GM18909 (cell line): Measurements from ENCODE around the gene TMEM125.

Source experiments
- ATAC-seq: cut with Tn5 transposase; IDR thresholded peaks from one replicate; pipeline ENCODE4 v1.9.1; 2021; ENCODE audit warnings: mild to moderate bottlenecking; ENCODE audit not compliant: unreplicated experiment, poor library complexity

Gene TMEM125

DNA sequence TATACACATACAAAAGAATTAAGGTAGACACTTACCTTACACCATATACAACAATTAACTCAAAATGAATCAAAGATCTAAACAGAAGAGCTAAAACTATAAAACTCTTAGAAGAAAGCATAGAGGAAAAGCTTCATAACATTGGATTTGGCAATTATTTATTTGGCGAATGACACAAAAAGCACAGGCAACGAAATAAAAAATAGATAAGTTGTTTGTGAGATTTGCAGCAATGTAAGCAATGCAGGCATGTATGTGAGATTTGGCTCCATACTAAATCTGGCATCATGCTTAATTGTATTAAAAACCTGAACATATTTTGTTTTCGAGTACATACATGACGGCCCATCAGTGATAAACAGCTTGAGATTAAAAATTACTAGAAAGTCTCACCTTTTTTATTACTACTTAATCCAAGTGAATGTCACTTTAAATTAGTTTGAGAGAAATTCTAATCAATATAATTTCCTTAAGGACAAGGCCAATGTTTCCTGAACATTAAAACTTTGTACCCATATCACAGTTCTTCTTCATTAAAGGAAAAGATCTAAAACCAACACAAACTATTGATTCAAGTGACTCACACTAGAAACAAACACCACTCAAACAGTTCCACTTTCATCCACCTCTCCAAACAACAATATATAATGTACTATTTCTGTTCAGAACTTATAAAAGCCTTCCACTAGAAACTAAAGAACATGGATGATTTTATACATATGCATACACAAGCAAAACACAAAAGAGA lies 23.1 kb upstream of the TMEM125 start:
- ATAC-seq = no peak

DNA sequence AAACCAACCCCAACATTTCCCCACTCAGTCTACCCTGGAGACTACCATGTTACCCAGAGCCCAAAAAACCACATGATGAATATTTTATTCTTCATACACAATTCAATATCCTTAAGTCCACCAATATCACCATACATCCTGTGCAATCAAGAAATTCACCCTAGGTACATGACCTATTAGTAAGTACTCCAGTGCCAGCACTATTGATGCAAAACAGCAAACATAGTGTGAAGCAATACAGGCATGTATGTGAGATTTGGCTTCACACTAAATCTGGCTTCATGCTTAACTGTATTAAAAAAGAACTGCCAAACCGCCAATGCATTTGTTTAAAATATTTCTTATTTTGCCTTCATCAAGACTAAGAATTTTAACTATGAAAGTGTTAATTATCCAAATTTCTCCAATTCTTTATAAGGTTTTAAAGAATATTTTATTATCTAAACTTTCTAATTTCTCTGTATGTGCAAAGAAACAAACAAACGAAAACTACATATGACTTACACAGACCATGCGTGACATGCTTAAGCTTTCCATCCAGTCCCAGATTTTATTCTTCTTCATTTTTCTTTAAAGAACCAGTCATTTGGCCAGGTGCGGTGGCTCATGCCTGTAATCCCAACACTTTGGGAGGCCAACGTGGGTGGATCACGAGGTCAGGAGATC lies 22.4 kb upstream of the TMEM125 start:
- no peak for ATAC-seq

DNA sequence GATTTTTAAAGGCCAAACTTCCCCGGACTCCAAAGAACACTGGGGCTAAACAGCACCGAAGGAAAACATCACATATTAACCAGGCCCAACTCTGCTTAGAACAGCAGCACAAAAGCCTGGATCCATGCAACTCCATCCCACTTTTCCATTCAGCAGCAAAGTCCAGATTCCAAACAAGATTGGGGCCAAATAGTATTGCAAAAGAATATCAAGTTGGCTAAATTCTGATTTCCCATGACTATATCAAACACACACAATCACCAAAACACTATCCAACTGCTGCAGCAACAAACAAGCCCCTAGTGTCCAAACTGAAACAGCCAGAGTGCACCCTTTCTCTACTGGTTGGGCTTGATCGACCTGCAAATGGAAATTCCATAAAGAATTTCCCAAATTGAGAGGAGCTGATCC lies 19.4 kb upstream of the TMEM125 start:
- no peak for ATAC-seq

DNA sequence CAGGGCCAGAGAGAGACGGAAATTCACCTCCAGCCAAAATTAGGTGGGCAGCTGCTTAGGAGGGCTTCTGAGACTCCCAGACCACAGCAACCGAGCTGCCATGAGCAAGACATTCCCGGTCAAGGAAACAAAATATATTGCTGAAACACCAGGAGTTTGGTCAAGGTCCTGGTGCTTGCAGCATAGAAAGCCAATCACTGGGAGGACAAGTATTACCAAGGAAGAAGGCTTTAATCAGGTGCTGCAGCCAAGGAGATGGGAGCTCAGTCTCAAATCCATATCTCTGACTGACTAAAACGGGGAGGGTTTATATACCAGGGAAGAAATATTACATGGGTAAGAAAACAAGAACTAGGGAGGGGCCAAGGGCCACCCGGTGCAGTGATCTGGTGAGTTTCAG lies 18.8 kb upstream of the TMEM125 start:
- ATAC-seq = no peak

DNA sequence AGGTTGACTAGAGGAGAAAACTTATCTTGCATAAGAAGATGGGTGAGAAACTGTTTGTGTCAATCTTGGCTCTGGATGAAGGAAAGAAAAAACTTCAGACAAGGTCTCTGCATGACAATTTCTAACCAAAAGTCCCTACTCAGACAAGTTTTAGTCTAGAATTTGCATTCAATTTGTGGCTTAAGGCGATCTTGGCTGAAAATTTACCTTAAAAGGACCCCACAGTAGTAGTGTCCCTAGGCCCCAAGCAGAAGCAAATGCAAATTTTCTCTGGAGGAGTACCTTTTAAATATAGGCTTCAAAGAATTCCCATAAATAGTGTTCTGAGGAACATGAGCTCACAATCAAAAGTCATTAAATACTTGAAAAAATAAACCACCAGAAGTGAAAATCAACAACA lies 17.6 kb upstream of the TMEM125 start:
- no peak for ATAC-seq

DNA sequence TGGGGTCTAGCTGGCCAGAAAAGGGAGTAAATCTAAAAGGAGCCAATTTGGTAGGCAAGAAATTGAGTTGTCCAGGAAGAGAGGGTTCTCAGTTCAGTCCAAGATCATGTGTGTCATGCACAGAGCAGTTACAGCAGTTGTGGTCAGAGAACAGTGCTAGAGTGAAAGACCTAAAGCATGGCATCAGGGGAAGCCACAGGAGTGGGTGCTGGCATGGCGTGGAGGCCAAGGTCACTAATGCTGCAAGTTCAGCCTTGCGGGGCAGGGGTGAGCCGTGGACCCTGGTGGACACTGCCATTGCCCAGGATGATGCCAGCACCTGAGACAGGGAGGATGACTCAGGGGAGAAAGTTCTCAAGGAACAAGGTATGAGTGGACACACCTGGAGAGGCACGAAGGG lies 16.6 kb upstream of the TMEM125 start:
- ATAC-seq = no peak

DNA sequence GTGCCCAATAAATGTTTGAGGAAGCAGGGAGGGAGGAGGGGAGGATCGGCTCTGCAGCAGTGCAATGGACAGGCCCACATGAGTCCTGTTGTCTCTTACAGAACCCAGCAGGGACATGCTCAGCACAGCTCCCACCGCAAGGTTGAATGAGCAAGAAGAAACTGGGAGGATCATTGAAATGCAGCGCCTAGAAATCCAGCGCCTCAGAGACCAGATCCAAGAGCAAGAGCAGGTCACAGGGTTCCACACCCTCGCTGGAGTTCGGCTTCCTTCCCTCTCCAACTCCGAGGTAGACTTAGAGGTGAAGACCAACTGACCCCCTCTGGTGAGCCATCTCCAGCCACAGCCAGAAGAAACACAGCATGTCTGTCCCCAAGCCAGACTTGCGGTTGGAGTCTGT lies 15.9 kb upstream of the TMEM125 start:
- ATAC-seq = no peak

DNA sequence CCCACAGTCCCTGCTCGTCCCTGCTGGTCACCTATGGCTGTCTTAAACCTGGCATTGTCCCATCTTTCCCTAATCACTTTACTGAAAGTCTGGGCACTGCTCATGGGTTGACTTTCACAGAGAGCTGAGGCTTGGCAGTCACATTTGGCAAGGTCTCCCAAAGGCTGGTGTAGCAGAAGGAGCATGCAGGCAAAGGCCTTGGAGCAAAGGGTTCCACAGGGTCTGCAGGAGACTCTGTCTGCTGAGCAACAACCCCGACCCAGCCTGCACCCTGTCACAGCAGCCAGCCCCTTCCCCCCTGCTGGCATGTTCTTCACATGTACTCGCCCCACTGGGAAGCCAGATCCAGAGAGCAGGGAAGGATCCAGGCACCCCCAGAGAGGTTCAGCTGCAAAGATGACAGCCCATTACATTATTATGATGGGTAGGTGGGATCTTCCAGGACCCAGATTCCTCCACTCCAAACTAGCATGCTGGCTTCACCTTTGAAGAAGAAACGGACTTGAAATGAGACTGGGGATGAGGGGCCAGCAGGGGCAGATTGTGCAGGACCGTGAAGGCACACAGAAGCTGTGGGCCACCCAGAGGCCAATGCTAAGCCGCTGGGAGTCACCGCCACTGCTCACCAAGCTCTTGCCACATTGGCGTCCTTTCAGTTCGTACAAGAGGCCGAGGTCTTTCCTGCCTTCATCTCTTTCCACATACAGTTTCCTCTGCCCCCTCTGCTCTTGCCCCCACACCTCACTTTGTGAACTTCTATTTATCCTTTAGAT lies 14.2 kb upstream of the TMEM125 start:
- ATAC-seq = no peak

DNA sequence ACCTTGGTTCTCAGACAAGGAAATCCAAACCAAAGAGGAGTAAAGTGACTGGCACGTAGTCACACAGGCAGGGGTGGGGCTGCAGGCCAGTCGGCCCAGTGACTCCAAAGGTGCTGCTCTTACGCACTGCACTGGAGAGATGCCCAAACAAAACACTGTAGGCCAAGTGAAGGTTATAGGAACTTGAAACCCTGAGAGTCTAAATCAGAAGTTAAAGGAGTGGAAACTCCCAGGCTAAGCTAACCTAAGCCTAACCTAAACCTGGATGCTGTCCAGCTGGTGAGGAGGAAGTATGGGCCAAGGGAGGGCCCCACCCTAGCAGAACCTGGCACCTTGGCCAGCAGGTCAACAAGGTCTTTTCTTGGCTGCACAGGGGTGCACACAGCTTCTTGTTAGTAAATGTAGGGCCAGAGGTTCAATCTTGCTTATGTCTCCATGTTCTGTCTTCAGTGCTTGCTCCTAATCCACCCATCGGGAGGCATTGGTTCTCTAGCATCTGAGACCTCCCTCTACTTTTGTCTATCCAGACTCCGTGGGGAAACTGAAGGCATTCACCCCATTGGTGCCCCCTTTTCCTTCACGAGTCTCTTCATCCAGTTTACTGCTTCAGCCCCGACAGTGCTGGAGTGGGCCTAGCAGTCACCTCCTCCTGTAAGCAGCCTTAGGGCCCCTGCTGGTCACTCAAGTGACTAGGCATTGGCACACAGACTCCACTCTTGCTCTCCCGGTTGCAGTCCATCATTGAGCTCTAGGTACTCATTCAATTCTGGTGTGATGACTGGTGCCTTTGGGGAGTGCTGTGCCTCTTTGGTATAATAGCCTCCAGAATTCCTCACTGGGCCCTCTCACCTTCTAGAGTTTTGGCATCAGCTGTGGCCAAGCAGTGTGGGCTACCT lies 12.9 kb upstream of the TMEM125 start:
- no peak for ATAC-seq

DNA sequence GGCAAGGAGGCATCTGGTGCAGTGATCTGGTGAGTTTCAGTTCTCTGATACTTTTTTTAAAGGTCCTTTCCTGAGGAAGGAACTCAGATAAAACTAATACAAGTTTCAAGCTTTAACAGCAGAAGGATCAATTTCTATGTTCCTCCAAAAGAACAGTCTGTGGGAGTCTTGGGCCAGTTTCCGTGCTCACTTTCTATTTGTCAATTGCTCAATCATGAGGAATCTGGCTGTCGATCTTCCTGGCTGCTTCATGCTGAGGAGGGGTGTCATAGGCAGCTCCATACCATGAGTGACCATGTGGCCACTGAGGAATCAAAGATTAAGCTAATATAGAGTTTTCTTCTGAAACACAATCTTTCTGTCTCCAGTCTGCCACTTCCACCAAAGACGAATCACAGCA lies 11.4 kb upstream of the TMEM125 start:
- ATAC-seq = no peak

DNA sequence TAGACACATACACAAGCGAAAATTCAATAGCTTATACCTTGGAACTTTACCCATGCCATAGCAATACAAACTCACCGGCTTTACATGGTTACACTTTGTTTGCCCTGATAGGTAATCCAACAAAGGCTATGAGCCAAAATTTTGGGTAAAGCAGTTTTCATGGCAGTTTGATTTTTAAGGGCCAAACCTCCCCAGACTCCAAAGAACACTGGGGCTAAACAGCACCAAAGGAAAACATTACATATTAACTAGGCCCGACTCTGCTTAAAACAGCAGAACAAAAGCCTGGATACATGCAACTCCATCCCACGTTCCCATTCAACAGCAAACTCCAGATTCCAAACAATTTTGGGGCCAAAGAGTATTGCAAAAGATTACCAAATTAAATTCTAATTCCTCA lies 4.4 kb upstream of the TMEM125 start:
- ATAC-seq = no peak

DNA sequence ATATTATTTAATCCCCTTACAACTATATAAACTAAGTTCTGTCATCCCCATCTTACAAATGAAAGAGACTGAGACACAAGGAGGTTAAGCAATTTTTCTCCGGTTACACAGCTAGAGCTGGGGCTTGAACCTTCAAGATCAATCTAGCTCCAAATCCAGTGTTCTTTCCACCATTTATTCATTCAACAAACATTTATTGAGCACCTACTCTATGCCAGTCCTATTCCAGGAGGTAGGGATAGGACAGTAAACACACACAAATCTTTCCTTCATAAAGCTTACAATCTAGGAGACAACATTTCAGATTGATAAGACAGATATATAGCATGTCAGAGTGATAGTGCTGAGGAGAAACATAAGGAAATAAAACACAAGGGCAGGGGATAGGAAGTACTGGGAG lies 2.9 kb upstream of the TMEM125 start:
- no peak for ATAC-seq

DNA sequence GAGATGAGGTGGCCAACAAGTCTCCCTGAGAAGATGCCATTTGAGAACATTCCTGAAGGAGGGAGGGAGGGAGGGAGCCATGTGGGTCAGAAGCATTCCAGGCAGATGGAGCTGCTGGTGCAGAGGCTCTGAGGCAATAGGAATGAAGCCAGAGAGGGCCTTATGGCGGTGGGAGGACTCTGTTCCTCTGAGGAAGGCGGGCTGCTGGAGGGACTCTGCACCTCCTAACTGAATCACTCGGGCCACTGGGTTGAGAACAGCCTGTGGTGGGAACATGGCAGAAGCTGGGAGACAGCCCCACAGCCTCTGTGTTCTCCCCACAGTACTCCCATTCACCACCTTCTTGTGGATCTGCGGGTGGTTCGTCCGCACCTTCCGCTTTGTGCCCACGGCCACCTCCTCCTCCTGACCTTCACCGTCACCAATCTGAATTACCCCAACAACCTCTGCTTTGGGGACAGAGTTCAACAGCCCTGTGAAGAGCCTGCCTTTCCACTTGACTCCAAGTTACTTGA lies 2.4 kb upstream of the TMEM125 start:
- no peak for ATAC-seq

DNA sequence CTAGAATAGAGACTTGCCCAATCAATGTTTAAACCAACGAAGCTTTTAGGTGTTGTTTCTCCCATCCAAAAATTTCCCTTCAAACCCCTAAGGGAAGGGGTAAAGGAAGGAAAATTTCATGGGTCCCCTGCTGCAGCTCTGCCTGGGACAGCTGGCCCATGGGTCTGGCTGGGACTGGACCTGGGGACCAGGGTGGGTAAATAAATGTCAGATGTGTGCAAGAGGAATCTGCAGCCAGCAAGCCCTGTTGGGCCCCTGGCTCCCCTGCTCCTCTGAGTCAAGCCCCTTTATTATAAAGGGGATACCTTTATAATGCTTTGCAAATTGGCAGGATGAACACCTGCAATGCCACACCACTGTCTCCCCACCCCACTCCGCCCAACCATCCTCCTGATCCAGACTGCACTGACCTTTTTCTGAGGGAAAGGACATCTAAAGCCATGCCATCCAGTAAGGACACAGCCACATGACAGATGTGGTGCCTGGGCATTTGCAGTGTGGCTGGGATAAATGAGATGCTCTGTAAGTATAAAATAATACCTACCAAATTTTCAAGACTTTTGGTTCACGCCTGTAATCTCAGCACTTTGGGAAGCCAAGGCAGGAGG lies 1.9 kb upstream of the TMEM125 start:
- ATAC-seq = no peak

DNA sequence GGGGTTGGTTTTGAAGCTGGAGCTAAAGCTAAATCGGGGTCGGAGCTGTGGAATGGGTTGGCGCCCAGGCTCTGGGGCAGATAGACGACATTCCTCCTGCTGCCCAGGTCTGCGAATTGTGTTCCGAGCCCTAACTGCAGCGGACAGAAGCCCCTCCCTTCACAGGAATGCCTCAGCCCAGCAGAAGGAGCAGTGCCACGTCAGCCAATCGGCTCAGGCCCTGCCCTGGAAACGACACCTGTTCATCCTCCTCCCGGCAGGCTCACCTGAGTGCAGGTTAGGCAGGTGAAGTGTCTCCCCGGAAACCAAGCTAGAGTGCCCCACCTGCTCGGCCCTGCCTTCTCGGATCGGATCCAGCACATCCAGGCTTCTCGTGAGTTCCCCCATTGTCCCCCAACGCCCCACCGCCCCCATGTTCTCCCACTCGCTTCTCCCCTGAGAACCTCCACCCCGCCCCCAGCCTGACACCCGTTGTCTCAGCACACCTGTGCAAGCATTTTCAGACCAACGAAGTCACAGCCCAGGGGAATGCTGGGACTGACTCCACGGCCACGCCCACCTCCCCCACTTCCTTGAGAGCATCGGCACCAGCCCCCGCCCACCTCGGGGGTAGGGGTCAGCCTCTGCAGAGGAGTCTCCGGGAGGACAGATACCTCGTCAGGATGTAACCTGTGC lies 775 bp downstream of the TMEM125 start:
- ATAC-seq = no peak

DNA sequence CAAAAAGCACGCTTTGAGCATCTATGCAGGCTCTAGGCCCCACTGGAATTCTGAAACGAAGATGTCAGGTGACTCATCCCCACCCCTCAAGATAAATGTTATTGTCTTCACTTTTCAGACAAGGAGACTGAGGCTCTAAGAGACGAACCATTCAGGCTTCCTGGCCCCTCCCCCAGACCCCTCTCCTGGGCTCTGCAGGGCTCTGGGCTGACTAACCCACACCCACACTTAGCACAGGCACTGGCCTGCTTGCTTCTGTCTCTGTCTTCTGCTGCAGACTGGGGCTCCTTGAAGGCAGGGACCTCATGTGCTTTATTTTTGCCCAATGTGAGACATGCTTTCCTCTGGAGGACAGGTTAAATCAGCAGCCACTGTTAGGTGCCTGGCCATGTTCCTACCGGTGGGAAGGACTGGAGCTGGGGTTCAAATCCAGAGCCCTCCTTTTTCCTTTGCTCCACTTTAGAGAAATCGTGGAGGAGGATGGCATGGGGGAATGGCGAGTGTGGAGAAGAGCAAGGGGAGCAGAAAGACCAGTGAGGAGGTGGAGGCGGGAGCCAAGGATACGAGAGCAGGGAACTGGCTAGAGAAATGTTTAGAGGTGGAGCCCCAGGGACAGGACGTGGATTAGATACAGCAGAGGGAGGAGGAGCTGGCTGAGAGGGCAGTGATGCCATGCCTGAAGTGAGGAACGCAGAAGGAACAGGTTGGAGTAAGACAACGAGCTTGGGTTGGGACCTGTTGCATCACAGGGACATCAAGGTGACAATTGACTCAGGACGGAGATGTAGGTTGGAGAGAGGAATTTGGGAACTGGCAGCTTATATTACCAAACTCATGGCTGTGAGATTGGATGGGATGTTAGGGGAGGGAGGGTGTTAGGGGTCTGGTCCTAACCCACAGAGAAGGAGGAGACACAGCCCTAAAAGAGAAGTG lies 1.7 kb downstream of the TMEM125 start:
- ATAC-seq = no peak

DNA sequence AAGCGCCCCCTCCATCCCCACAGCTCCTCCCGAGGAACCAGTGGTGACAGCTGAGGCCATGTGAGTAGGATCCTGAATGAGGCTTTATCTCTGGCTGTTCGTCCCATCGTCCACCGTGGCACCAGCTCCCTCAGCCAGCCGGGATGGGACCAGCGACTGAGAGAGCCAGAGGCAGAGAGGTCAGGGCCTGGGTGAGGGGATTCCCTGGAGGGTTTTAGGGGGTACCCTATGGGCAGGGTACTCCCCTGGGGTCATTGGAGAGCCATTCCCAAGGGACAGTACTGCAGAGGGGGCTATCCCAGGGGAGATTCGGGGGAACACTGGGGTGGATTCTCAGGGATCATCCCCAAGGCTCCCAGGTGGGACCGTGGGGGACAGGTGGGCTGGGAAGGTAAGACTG lies 2.4 kb downstream of the TMEM125 start:
- ATAC-seq = no peak
